ENCODE measurements around the gene CYP4B1.

CYP4B1 gene

DNA sequence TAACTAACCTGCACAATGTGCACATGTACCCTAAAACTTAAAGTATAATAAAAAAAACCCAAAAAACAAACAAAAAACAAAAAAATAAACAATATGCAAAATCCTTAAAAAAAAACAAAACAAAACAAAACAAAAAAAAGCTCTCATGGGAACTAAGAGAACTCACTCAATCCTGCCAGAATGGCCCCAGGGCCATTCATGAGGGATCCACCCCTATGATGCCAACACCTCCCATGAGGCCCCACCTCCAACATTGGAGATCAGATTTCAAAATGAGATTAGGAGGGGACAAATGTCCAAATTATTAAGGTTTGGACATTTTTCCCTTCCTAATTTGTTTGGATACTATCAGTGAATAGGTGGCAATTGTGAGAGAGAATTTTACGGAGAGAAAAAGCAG is 10.2 kb downstream of the CYP4B1 start:
- TF ChIP-seq ZNF8 (CRISPR knock-in tag; IDR thresholded peaks at IDR 0.05) (no peak), ZNF70 (CRISPR knock-in tag; IDR thresholded peaks at IDR 0.05) (no peak), PPARA (CRISPR knock-in tag; IDR thresholded peaks at IDR 0.05; ENCODE audit: borderline replicate concordance) (no peak), SNAI2 (CRISPR knock-in tag; IDR thresholded peaks at IDR 0.05) (no peak), CSDC2 (CRISPR knock-in tag; IDR thresholded peaks at IDR 0.05) (no peak)
- TF ChIP-seq, protein P1, sequence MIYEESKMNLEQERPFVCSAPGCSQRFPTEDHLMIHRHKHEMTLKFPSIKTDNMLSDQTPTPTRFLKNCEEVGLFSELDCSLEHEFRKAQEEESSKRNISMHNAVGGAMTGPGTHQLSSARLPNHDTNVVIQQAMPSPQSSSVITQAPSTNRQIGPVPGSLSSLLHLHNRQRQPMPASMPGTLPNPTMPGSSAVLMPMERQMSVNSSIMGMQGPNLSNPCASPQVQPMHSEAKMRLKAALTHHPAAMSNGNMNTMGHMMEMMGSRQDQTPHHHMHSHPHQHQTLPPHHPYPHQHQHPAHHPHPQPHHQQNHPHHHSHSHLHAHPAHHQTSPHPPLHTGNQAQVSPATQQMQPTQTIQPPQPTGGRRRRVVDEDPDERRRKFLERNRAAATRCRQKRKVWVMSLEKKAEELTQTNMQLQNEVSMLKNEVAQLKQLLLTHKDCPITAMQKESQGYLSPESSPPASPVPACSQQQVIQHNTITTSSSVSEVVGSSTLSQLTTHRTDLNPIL (CRISPR knock-in tag; IDR thresholded peaks at IDR 0.05; ENCODE audit: low read depth), result no peak
- ATAC-seq, result no peak

DNA sequence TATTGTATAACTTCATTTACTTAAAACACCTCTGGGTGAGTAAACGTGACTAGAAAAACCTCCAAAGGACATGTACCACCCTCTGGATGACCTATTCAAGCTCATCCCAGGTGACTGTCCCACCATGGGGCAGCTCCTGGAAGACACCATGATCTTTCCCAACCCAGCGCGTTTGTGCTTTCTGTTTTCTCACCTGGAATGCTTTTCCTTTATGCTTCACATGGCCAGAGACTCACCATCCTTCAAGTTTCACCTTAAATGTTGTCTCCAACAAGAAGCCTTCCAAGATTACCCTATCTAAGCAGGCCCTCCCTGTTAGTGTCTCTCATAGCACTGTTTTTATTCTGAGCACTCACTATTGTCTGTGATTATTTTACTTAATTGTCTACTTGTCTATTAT is 11.1 kb downstream of the CYP4B1 start:
- no peak for ATAC-seq
- TF ChIP-seq SNAI2 (CRISPR knock-in tag; IDR thresholded peaks at IDR 0.05) (no peak), TCF4 (CRISPR knock-in tag; IDR thresholded peaks at IDR 0.05; ENCODE audit: borderline replicate concordance) (no peak), ESRRG (CRISPR knock-in tag; IDR thresholded peaks at IDR 0.05) (no peak), ZNF8 (CRISPR knock-in tag; IDR thresholded peaks at IDR 0.05) (no peak), CSDC2 (CRISPR knock-in tag; IDR thresholded peaks at IDR 0.05) (no peak), BACH2 (CRISPR knock-in tag; IDR thresholded peaks at IDR 0.05; ENCODE audit: borderline replicate concordance) (no peak), RARB (CRISPR knock-in tag; IDR thresholded peaks at IDR 0.05) (no peak), TOX (CRISPR knock-in tag; IDR thresholded peaks at IDR 0.05; ENCODE audit: borderline replicate concordance) (no peak)
- TF ChIP-seq, protein P2, sequence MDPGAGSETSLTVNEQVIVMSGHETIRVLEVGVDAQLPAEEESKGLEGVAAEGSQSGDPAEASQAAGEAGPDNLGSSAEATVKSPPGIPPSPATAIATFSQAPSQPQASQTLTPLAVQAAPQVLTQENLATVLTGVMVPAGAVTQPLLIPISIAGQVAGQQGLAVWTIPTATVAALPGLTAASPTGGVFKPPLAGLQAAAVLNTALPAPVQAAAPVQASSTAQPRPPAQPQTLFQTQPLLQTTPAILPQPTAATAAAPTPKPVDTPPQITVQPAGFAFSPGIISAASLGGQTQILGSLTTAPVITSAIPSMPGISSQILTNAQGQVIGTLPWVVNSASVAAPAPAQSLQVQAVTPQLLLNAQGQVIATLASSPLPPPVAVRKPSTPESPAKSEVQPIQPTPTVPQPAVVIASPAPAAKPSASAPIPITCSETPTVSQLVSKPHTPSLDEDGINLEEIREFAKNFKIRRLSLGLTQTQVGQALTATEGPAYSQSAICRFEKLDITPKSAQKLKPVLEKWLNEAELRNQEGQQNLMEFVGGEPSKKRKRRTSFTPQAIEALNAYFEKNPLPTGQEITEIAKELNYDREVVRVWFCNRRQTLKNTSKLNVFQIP (CRISPR knock-in tag; IDR thresholded peaks at IDR 0.05; ENCODE audit: borderline replicate concordance, low read depth), result no peak
- TF ChIP-seq, protein P1 (CRISPR knock-in tag; IDR thresholded peaks at IDR 0.05; ENCODE audit: low read depth), result no peak
- TF ChIP-seq, protein P3, sequence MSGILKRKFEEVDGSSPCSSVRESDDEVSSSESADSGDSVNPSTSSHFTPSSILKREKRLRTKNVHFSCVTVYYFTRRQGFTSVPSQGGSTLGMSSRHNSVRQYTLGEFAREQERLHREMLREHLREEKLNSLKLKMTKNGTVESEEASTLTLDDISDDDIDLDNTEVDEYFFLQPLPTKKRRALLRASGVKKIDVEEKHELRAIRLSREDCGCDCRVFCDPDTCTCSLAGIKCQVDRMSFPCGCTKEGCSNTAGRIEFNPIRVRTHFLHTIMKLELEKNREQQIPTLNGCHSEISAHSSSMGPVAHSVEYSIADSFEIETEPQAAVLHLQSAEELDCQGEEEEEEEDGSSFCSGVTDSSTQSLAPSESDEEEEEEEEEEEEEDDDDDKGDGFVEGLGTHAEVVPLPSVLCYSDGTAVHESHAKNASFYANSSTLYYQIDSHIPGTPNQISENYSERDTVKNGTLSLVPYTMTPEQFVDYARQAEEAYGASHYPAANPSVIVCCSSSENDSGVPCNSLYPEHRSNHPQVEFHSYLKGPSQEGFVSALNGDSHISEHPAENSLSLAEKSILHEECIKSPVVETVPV (CRISPR knock-in tag; IDR thresholded peaks at IDR 0.05), result no peak
- TF ChIP-seq, protein P4, sequence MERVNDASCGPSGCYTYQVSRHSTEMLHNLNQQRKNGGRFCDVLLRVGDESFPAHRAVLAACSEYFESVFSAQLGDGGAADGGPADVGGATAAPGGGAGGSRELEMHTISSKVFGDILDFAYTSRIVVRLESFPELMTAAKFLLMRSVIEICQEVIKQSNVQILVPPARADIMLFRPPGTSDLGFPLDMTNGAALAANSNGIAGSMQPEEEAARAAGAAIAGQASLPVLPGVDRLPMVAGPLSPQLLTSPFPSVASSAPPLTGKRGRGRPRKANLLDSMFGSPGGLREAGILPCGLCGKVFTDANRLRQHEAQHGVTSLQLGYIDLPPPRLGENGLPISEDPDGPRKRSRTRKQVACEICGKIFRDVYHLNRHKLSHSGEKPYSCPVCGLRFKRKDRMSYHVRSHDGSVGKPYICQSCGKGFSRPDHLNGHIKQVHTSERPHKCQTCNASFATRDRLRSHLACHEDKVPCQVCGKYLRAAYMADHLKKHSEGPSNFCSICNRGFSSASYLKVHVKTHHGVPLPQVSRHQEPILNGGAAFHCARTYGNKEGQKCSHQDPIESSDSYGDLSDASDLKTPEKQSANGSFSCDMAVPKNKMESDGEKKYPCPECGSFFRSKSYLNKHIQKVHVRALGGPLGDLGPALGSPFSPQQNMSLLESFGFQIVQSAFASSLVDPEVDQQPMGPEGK (CRISPR knock-in tag; IDR thresholded peaks at IDR 0.05; ENCODE audit: borderline replicate concordance), result no peak

DNA sequence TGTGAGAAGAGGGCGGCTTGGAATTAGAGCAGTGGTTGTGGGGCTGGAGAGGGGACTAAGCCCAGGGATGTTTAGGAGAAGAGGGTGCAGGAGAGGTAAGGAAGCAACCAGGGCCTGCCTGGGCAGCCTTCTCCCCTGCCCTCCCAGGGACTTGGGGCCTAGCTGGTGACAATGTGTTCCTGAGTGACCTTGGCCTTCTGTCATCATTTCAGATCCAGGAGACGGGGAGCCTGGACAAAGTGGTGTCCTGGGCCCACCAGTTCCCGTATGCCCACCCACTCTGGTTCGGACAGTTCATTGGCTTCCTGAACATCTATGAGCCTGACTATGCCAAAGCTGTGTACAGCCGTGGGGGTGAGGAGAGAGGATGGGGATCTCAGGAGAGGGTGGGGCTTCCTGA is 11.8 kb downstream of the CYP4B1 start:
- no peak for ATAC-seq
- TF ChIP-seq ZNF565 (CRISPR knock-in tag; conservative IDR thresholded peaks at IDR 0.05; ENCODE audit: low read depth), result no peak
- TF ChIP-seq, protein P1 (CRISPR knock-in tag; IDR thresholded peaks at IDR 0.05; ENCODE audit: low read depth), result no peak
- TF ChIP-seq TCF4 (CRISPR knock-in tag; IDR thresholded peaks at IDR 0.05; ENCODE audit: borderline replicate concordance), result no peak
- no peak for TF ChIP-seq GLIS3 (CRISPR knock-in tag; IDR thresholded peaks at IDR 0.05)
- TF ChIP-seq PPARA (CRISPR knock-in tag; IDR thresholded peaks at IDR 0.05; ENCODE audit: borderline replicate concordance), result no peak
- no peak for TF ChIP-seq CSDC2 (CRISPR knock-in tag; IDR thresholded peaks at IDR 0.05)
- TF ChIP-seq ZC3H10 (CRISPR knock-in tag; IDR thresholded peaks at IDR 0.05), result no peak
- TF ChIP-seq ZNF8 (CRISPR knock-in tag; IDR thresholded peaks at IDR 0.05), result no peak
- TF ChIP-seq SNAI2 (CRISPR knock-in tag; IDR thresholded peaks at IDR 0.05), result no peak
- TF ChIP-seq OSR1 (CRISPR knock-in tag; IDR thresholded peaks at IDR 0.05), result no peak
- TF ChIP-seq, protein P3 (CRISPR knock-in tag; IDR thresholded peaks at IDR 0.05), result no peak
- TF ChIP-seq ZFP3 (CRISPR knock-in tag; IDR thresholded peaks at IDR 0.05), result no peak
- no peak for TF ChIP-seq RARB (CRISPR knock-in tag; IDR thresholded peaks at IDR 0.05)
